ENCODE measurements around the gene TRIM28. TPM values are rescaled to one million over a fixed set of nuclear protein-coding genes. Genes with fewer than 3 reads are reported as not detected.

The TRIM28 gene
- total and polyA plus RNA-seq, 9 of the 15 experiments (the other 6 are each of a cell fraction or from before 2014, with no cell fraction given) = 12.1 to 797 (median 490) TPM

- TF ChIP-seq, protein P1, sequence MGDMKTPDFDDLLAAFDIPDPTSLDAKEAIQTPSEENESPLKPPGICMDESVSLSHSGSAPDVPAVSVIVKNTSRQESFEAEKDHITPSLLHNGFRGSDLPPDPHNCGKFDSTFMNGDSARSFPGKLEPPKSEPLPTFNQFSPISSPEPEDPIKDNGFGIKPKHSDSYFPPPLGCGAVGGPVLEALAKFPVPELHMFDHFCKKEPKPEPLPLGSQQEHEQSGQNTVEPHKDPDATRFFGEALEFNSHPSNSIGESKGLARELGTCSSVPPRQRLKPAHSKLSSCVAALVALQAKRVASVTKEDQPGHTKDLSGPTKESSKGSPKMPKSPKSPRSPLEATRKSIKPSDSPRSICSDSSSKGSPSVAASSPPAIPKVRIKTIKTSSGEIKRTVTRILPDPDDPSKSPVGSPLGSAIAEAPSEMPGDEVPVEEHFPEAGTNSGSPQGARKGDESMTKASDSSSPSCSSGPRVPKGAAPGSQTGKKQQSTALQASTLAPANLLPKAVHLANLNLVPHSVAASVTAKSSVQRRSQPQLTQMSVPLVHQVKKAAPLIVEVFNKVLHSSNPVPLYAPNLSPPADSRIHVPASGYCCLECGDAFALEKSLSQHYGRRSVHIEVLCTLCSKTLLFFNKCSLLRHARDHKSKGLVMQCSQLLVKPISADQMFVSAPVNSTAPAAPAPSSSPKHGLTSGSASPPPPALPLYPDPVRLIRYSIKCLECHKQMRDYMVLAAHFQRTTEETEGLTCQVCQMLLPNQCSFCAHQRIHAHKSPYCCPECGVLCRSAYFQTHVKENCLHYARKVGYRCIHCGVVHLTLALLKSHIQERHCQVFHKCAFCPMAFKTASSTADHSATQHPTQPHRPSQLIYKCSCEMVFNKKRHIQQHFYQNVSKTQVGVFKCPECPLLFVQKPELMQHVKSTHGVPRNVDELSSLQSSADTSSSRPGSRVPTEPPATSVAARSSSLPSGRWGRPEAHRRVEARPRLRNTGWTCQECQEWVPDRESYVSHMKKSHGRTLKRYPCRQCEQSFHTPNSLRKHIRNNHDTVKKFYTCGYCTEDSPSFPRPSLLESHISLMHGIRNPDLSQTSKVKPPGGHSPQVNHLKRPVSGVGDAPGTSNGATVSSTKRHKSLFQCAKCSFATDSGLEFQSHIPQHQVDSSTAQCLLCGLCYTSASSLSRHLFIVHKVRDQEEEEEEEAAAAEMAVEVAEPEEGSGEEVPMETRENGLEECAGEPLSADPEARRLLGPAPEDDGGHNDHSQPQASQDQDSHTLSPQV (IDR thresholded peaks at IDR 0.05) = no peak
- no peak for TF ChIP-seq PRMT5 (CRISPR knock-in tag; IDR thresholded peaks at IDR 0.05)
- TF ChIP-seq SMARCA4 (IDR thresholded peaks at IDR 0.05) = peak; percentile 8; the same call in 1 of the 2 replicates
- TF ChIP-seq ZNF239 (CRISPR knock-in tag; IDR thresholded peaks at IDR 0.05) = no peak
- no peak for TF ChIP-seq TEAD2 (tag; IDR thresholded peaks at IDR 0.05)
- TF ChIP-seq FOXJ3 (CRISPR knock-in tag; IDR thresholded peaks at IDR 0.05) = no peak
- TF ChIP-seq RBFOX2 (IDR thresholded peaks at IDR 0.05; ENCODE audit: low read depth, low read length) = peak; percentile 90
- peak; percentile 55 for TF ChIP-seq ATF4 (CRISPR knock-in tag; IDR thresholded peaks at IDR 0.05)
- TF ChIP-seq ZNF143 (CRISPR knock-in tag; IDR thresholded peaks at IDR 0.05) = peak; percentile 93
- no peak for TF ChIP-seq CHD7 (IDR thresholded peaks at IDR 0.05; ENCODE audit: low read depth, low read length)
- TF ChIP-seq RB1 (IDR thresholded peaks at IDR 0.05; ENCODE audit: low read depth) = no peak; the same call in 1 of the 2 replicates
Measured at GRCh38 chr19:58572818-58573657, 29.2 kb downstream of the TRIM28 start, which contains the start of gene MZF1 (continued).

Data from K562 (cell line).